ENCODE results near the gene PIM2. TPM values are rescaled to one million over a fixed set of nuclear protein-coding genes. Genes with fewer than 3 reads are reported as not detected.

The PIM2 gene
- polyA plus RNA-seq (2012; ENCODE audit: insufficient read depth, insufficient read length, low read depth), result 12.5 TPM

DNA sequence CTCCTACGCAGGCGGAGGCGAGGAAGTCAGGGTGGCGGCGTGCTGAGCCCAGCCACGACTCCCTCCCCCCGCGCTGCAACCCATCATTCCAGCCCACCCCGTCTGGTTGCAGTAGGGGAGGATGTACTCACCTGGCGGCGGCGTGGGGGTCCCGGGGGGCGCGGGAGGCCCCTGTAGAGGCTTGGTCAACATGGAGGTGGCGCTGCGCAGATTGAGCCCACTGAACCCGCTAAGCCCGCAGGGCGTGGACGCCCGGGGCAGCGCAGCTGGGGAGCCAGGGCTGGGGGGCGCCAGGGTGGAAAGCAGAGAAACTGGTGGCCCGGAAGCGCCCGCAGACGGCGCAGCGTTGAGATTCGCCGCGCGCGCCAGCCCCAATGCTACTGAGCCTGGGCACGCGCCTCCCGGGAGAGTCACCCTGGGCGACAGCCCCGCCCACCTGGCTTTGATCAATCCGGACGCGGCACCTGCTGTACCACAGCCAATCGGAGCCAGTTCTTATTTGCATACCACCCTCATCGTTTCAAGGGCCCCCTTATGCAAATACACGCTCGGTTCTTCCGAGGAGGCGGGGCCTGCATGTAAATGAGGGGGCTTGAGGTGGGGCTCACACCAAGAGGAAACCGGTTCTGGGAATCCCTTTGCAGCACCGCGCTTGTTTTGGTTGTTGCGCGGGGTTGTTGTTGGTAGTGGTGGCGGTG, at the start of gene PIM2:
Gene PIM2 (minus strand): TSS at position 382 of the 698 bp plus-strand sequence. CDS start 190 bp downstream, at position 192.
- Histone ChIP-seq H3K27me3 (no peaks in the 10 kb centered on the region), H3K9me3 (no peaks in the 10 kb centered on the region), H3K36me3 (no peaks in the 10 kb centered on the region; the same call in 1 of the 2 replicates), H3K4me3 (ENCODE audit: low read depth, low read length) (peak within 1 kb of the TSS; percentile 69), H3K4me1 (no peaks in the 10 kb centered on the region)
- TF ChIP-seq, protein P1, sequence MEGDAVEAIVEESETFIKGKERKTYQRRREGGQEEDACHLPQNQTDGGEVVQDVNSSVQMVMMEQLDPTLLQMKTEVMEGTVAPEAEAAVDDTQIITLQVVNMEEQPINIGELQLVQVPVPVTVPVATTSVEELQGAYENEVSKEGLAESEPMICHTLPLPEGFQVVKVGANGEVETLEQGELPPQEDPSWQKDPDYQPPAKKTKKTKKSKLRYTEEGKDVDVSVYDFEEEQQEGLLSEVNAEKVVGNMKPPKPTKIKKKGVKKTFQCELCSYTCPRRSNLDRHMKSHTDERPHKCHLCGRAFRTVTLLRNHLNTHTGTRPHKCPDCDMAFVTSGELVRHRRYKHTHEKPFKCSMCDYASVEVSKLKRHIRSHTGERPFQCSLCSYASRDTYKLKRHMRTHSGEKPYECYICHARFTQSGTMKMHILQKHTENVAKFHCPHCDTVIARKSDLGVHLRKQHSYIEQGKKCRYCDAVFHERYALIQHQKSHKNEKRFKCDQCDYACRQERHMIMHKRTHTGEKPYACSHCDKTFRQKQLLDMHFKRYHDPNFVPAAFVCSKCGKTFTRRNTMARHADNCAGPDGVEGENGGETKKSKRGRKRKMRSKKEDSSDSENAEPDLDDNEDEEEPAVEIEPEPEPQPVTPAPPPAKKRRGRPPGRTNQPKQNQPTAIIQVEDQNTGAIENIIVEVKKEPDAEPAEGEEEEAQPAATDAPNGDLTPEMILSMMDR (IDR thresholded peaks at IDR 0.05; ENCODE audit: low read depth, low read length), result no peak
- peak; percentile 93 for DNase-seq

DNA sequence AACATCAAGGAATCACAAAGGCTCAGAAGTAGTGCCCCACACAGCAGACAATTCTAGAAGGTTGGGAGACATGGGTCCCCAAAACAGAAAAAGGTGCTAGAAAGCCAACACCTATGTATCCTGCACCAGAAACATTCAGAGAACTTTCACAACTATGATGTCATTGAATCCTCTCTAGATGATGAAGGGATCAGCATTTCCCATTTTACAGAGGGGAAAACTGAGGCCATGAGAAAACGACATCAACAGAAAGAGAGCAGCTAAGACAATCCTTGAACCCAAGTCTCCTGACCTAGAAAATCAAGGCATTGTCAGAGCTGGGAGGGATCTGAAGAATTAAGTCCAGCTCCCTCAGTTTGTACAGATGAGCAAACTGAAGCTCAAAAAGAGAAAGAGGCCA, 49.6 kb upstream of the PIM2 start:
- Histone ChIP-seq H3K4me3 (ENCODE audit: low read depth, low read length) (no peak overlapping the region), H3K4me1 (no peaks in the 10 kb centered on the region), H3K27me3 (no peaks in the 10 kb centered on the region), H3K36me3 (no peaks in the 10 kb centered on the region), H3K9me3 (no peaks in the 10 kb centered on the region)
- TF ChIP-seq, protein P1 (IDR thresholded peaks at IDR 0.05; ENCODE audit: low read depth, low read length), result no peak
- no peak for DNase-seq

DNA sequence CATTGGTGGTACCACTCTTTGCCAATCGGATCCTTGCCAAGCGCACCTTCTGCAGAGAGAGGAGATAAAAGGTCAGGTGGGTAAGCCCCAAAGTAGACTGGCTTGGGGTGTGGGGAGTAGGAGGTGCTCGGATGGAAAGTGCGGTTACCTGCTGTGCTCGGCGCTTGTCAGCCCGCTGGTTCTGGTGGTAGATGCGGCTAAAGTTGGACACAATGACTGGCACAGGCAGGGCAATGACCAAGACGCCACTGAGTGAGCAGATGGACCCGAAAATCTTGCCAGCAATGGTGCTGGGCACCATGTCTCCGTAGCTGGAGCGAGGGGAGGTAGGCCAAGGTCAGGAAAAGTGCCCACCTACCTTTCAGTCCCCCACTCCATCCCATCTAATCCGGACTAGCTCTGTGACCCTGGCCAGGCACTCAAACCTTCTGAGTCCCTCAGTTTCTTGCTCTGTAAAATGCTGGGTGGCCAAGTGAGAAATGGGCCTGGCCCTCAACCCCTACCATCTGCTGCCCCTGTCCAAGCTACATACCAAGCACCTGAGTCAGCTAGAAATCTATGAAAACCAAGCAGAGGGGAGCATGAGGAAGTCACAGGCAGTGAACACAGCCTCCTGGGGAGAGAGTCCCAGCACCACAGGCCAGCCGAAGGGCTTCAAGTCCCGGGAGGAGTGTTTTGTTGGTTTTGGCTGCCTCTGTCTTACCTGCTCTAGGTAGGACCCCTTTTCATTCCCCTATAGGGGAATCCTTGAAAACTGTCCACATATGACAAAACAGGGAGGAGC, 48.2 kb upstream of the PIM2 start:
- DNase-seq, result no peak
- no peaks in the 10 kb centered on the region for H3K9me3 ChIP-seq

DNA sequence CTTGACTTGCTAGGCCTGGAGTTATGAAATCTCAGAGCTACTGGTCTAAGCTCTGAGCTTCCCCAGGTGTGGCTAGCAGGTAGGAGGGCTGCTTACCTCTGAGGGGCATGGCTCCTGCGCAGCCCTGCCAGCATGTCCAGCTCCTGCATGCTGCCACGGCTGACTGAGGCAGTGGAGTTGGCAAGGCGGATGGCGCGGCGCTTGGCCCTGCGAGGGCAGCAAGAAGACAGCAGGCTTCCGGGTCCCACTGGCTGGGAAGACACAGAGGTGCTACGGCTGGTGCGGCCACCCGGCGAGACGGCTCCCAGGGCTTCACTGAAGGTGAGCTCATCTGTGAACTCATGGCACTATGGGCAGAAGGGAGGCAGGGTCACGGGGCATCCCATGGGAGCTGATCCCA, 47.1 kb upstream of the PIM2 start:
- peaks cover 7% of the 10 kb centered on the region for H3K4me1 ChIP-seq
- TF ChIP-seq, protein P1 (IDR thresholded peaks at IDR 0.05; ENCODE audit: low read depth, low read length), result no peak
- no peaks in the 10 kb centered on the region for H3K9me3 ChIP-seq
- H3K27me3 ChIP-seq, result no peaks in the 10 kb centered on the region
- H3K4me3 ChIP-seq (ENCODE audit: low read depth, low read length), result no peak overlapping the region
- DNase-seq, result no peak
- no peaks in the 10 kb centered on the region for H3K36me3 ChIP-seq

More for the DNA sequence above, 48.2 kb upstream of the PIM2 start:
- Histone ChIP-seq H3K36me3 (no peaks in the 10 kb centered on the region), H3K4me1 (peaks cover 4% of the 10 kb centered on the region; the same call in 1 of the 2 replicates), H3K4me3 (ENCODE audit: low read depth, low read length) (no peak overlapping the region), H3K27me3 (no peaks in the 10 kb centered on the region)
- TF ChIP-seq, protein P1 (IDR thresholded peaks at IDR 0.05; ENCODE audit: low read depth, low read length), result no peak

DNA sequence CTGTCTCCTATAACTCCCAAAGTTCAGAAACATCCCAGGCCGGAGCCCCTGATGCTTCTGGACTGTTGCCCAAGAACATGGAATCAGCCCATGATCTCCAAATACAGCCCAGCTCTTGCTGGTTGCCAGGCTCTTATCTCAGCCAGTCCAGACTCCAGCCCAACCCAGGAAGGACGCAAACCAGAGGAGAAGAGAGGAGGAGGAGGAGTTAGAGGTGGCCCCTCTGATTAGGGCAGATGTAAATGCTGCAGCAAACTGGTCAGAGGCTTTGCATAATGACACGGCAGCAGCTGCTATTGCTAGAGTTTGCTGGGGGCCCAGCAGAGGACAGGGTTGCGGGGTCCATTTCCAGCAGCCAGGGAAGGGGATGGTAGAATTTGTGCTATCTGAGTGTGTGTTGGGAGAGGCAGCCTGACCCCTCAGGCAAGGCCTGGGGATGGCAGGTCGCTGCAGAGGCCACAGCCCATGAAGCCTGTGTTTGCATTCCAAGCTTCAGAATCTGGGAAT, 42.8 kb upstream of the PIM2 start:
- TF ChIP-seq, protein P1 (IDR thresholded peaks at IDR 0.05; ENCODE audit: low read depth, low read length), result no peak
- no peaks in the 10 kb centered on the region for H3K36me3 ChIP-seq
- H3K9me3 ChIP-seq, result no peaks in the 10 kb centered on the region
- H3K27me3 ChIP-seq, result no peaks in the 10 kb centered on the region
- H3K4me1 ChIP-seq, result peaks cover 10% of the 10 kb centered on the region
- peak; percentile 67 for DNase-seq
- no peak overlapping the region for H3K4me3 ChIP-seq (ENCODE audit: low read depth, low read length)
